ENCODE data around the gene TRAPPC13. TPM values are rescaled to one million over a fixed set of nuclear protein-coding genes. Genes with fewer than 3 reads are reported as not detected.

TRAPPC13 gene
- total and polyA plus RNA-seq, 12 donors = 9.0 to 26.3 (median 19.5) TPM

DNA sequence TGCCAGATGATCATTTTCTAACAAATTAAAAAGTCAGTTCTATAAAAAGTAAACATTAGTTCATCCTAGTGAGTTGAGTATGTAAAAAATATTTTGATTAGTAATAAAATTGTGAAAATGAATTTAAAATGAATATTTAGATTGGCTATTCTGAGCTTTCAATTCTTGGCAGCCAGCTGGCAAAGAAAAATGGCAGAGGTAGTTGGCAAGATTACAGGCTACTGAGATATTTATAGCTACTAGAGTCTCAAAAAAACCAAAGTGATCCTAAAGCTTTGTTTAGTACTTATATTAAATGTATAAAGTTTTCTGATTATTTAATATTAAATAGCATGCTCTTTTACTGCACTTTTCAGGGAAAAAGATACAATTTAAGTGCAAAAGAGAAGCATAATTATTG is 72.1 kb downstream of the TRAPPC13 start:
- Histone ChIP-seq H3K4me1 (peaks cover 0 to 15% (median 4%) of the 10 kb centered on the region in 9 donors), H3K36me3 (peaks cover 0 to 46% (median 4%) of the 10 kb centered on the region in 9 donors), H3K9me3 (no peaks in the 10 kb centered on the region), H3K4me3 (no peak overlapping the region), H3K27ac (peak overlapping the region in 1 of 10 donors; percentile 18), H3K27me3 (no peaks in the 10 kb centered on the region)
- DNase-seq (no peak), ATAC-seq (peak in 1 of 8 donors; percentile 51)
- intact Hi-C loops (cut with DNase I) = no loop called here
- TF ChIP-seq, protein P1, sequence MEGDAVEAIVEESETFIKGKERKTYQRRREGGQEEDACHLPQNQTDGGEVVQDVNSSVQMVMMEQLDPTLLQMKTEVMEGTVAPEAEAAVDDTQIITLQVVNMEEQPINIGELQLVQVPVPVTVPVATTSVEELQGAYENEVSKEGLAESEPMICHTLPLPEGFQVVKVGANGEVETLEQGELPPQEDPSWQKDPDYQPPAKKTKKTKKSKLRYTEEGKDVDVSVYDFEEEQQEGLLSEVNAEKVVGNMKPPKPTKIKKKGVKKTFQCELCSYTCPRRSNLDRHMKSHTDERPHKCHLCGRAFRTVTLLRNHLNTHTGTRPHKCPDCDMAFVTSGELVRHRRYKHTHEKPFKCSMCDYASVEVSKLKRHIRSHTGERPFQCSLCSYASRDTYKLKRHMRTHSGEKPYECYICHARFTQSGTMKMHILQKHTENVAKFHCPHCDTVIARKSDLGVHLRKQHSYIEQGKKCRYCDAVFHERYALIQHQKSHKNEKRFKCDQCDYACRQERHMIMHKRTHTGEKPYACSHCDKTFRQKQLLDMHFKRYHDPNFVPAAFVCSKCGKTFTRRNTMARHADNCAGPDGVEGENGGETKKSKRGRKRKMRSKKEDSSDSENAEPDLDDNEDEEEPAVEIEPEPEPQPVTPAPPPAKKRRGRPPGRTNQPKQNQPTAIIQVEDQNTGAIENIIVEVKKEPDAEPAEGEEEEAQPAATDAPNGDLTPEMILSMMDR (IDR thresholded peaks at IDR 0.05) = no peak

DNA sequence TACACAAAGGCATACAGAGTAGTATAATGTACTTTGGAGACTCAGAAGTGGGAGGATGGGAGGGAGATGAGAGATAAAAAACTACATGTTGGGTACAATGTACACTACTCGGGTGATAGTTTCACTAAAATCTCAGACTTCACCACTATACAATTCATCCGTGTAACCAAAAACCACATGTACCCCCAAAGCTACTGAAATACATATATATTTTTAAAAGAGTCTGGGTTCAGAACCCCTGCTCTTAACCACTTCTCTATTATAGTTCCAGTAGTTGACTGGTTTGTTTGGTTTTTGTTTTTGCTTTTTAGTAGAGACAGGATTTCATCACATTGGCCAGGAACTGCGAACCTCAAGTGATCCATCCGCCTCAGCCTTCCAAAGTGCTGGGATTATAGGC is 74.5 kb downstream of the TRAPPC13 start:
- Histone ChIP-seq H3K27ac (no peak overlapping the region), H3K4me3 (no peak overlapping the region), H3K9me3 (no peaks in the 10 kb centered on the region), H3K4me1 (peaks cover 0 to 15% (median 4%) of the 10 kb centered on the region in 9 donors), H3K27me3 (no peaks in the 10 kb centered on the region), H3K36me3 (peaks cover 0 to 67% (median 19%) of the 10 kb centered on the region in 9 donors)
- 98% methylated on average over 4 of the region's 4 CpGs for WGBS, 2 donors
- TF ChIP-seq, protein P1 (IDR thresholded peaks at IDR 0.05) = no peak
- DNase-seq (no peak), ATAC-seq (no peak)
- intact Hi-C loops (cut with DNase I) = no loop called here

DNA sequence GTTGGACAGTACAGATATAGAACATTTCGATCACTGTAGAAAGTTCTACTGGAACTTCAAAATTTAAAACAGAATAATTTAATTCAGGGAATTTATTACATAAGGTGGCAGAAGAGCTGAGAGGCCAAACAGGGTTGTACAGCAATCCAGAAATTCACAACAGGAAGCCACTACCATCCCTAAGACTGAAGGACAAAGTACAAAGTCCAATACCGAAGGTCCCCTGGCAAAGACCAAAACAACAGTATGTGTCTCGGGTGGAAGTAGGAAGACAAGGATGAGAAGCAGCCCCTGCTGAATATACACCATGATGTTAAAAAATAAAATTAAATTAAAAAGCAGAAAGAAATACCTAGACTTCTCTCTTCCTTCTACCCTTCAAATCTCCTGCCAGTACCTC is 77.2 kb downstream of the TRAPPC13 start:
- DNase-seq = no peak
- intact Hi-C loops (cut with DNase I) = no loop called here
- WGBS, 2 donors = 98 to 99% methylated on average over 3 of the region's 3 CpGs
- Histone ChIP-seq H3K27me3 (no peaks in the 10 kb centered on the region), H3K4me3 (no peak overlapping the region), H3K36me3 (peaks cover 0 to 67% (median 19%) of the 10 kb centered on the region in 9 donors), H3K9me3 (no peaks in the 10 kb centered on the region), H3K27ac (no peak overlapping the region), H3K4me1 (peaks cover 0 to 4% (median 0%) of the 10 kb centered on the region in 9 donors)
- no peak for ATAC-seq
- TF ChIP-seq, protein P1 (IDR thresholded peaks at IDR 0.05) = no peak

DNA sequence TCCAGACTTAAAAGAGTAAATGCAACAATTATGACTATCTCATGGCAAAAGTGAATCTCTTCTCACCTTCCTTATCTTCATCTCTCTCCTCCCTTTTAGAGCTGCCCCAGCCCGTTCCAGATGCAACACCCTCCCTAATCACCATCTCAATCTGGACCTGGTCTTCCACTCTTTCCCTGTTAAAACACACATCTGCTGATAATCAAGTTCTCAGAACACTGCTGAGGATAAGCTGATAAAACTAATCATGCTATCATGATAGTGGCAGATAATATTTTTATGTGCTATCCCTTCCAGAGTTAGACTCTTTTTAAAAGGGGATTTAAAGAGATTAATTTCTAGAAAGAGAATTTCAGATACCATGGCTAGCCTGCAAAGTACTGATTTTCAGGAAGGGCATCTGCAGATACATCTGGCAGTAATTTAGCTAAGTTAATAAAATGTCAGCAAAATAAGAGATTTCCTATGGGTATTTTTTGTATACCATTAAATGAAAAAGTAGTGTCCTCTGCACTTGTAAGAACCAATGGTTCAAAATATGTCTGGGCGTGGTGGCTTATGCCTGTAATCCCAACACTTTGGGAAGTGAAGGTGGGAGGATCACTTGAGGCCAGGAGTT is 79.9 kb downstream of the TRAPPC13 start:
- Histone ChIP-seq H3K9me3 (no peaks in the 10 kb centered on the region), H3K36me3 (peaks cover 0 to 68% (median 19%) of the 10 kb centered on the region in 9 donors), H3K4me1 (no peaks in the 10 kb centered on the region), H3K27ac (no peak overlapping the region), H3K4me3 (no peak overlapping the region), H3K27me3 (no peaks in the 10 kb centered on the region)
- TF ChIP-seq, protein P1 (IDR thresholded peaks at IDR 0.05) = no peak
- WGBS, 2 donors = 85 to 87% methylated on average over 2 of the region's 2 CpGs
- DNase-seq (no peak), ATAC-seq (no peak)
- intact Hi-C loops (cut with DNase I) = no loop called here
